Left lobe of liver (tissue), 2 donors: ENCODE results near the gene MRPL47. TPM values are rescaled to one million over a fixed set of nuclear protein-coding genes. Genes with fewer than 3 reads are reported as not detected.

Experiments
- ATAC-seq: fragments of 200-7000 bp; cut with Tn5 transposase; one replicate; pipeline ENCODE4 v1.9.1; 2020; ENCODE audit warnings: mild to moderate bottlenecking, moderate library complexity
- DNase-seq: peaks from one replicate; pipeline ENCODE4 v3.0.0-alpha.2; 2020; ENCODE audit warnings: low spot score
- total RNA-seq: library from RNA; stranded (reverse); gene quantifications from one replicate; pipeline ENCODE4 v1.2.1, GENCODE V29; 2021
- donor health status: DM: no; HTN: no; CAD: no; lungs with moderate emphysema.
- donor health status: DM: no; HTN: yes; CAD: no.

The MRPL47 gene
- total RNA-seq, 1 donor from 2014 or later, result 11.1 TPM

- DNase-seq (no peak), ATAC-seq (no peak)
Observed at GRCh38 chr3:179599531-179599930, 4.9 kb downstream of the MRPL47 start.

GRCh38 chr3:179591313-179591712, 13.1 kb downstream of the MRPL47 start:
- no peak for DNase-seq
- ATAC-seq, result peak; percentile 15

GRCh38 chr3:179590669-179591068, 13.8 kb downstream of the MRPL47 start:
- DNase-seq, result no peak
- no peak for ATAC-seq

GRCh38 chr3:179589143-179589542, 15.3 kb downstream of the MRPL47 start:
- DNase-seq, result no peak
- ATAC-seq, result no peak

- ATAC-seq (no peak), DNase-seq (no peak)
Observed at GRCh38 chr3:179580992-179581391, 23.4 kb downstream of the MRPL47 start.

GRCh38 chr3:179565496-179565895, 38.9 kb downstream of the MRPL47 start:
- DNase-seq, result no peak
- no peak for ATAC-seq

GRCh38 chr3:179563271-179563783, 41.1 kb downstream of the MRPL47 start:
- DNase-seq, result peak; percentile 68
- ATAC-seq, result peak; percentile 67

GRCh38 chr3:179562591-179563270, 41.7 kb downstream of the MRPL47 start, which contains the start of gene ACTL6A:
Gene ACTL6A, plus strand, starts transcription at chr3:179562926. Its CDS starts 167 bp downstream, at chr3:179563093.
- peak; percentile 96 for ATAC-seq
- peak; percentile 100 for DNase-seq

- ATAC-seq, result no peak
- no peak for DNase-seq
Observed at GRCh38 chr3:179560791-179561190, 43.6 kb downstream of the MRPL47 start.

- DNase-seq (peak; percentile 52), ATAC-seq (no peak)
Observed at GRCh38 chr3:179558742-179559364, 45.6 kb downstream of the MRPL47 start.

- ATAC-seq (no peak), DNase-seq (no peak)
Observed at GRCh38 chr3:179551349-179552105, 52.9 kb downstream of the MRPL47 start.

- ATAC-seq (peak; percentile 72), DNase-seq (no peak)
Observed at GRCh38 chr3:179546814-179547241, 57.6 kb downstream of the MRPL47 start.

- ATAC-seq (no peak), DNase-seq (no peak)
Observed at GRCh38 chr3:179544981-179545645, 59.3 kb downstream of the MRPL47 start.

- no peak for ATAC-seq
- no peak for DNase-seq
Observed at GRCh38 chr3:179542375-179542774, 62.1 kb downstream of the MRPL47 start.

- DNase-seq (no peak), ATAC-seq (no peak)
Observed at GRCh38 chr3:179541596-179541995, 62.8 kb downstream of the MRPL47 start.

- DNase-seq (no peak), ATAC-seq (no peak)
Observed at GRCh38 chr3:179541094-179541493, 63.3 kb downstream of the MRPL47 start.

Other genes starting within 250 kb of the MRPL47 start
- 3.3 TPM for gene GNB4, start 153.2 kb downstream of the MRPL47 start, total RNA-seq
- gene ACTL6A, start 41.7 kb downstream of the MRPL47 start, total RNA-seq, result 11.8 TPM
- gene NDUFB5, start 156 bp upstream of the MRPL47 start, total RNA-seq, result 49.3 TPM
- gene USP13, start 48.4 kb upstream of the MRPL47 start, total RNA-seq, result 6.3 TPM